NCI-H345 (cell line): ENCODE data around the gene PIAS3.
"Not testable (repeated sequence)": the region's sequence is repeated elsewhere in the genome, so short reads cannot be mapped to it uniquely, and the experiment has no call there.

ENCODE experiments used
- DNase-seq: peaks from one replicate; lab custom pipeline; 2025; lab: John Stamatoyannopoulos, UW

PIAS3 gene

GRCh38 chr1:145874646-145875045 is 15.8 kb upstream of the PIAS3 start:
- no peak for DNase-seq

GRCh38 chr1:145871994-145872924 is 13.4 kb upstream of the PIAS3 start:
- DNase-seq: no peak

- no peak for DNase-seq
These were observed 9.4 kb upstream of the PIAS3 start for GRCh38 chr1:145868232-145868631.

GRCh38 chr1:145863282-145864018 is 4.6 kb upstream of the PIAS3 start:
- DNase-seq: no peak

- DNase-seq: peak; percentile 97
These were observed 676 bp upstream of the PIAS3 start for GRCh38 chr1:145859491-145860023.

- DNase-seq: peak; percentile 78
These were observed 512 bp downstream of the PIAS3 start for GRCh38 chr1:145858238-145858900.

- DNase-seq: no peak
These were observed 1.7 kb downstream of the PIAS3 start for GRCh38 chr1:145857170-145857569.

- no peak for DNase-seq
These were observed 3.4 kb downstream of the PIAS3 start for GRCh38 chr1:145855426-145855948.

GRCh38 chr1:145849356-145850160 is 9.3 kb downstream of the PIAS3 start:
- DNase-seq: no peak

- no peak for DNase-seq
These were observed 11.1 kb downstream of the PIAS3 start for GRCh38 chr1:145847827-145848226.

GRCh38 chr1:145846201-145846612 is 12.7 kb downstream of the PIAS3 start:
- peak; percentile 53 for DNase-seq

GRCh38 chr1:145845514-145846161 is 13.2 kb downstream of the PIAS3 start, which contains the start of gene NUDT17:
Gene NUDT17 (plus strand): TSS chr1:145845630. CDS start chr1:145845641, 11 bp downstream.
- DNase-seq: peak; percentile 91

- no peak for DNase-seq
These were observed 13.8 kb downstream of the PIAS3 start for GRCh38 chr1:145845144-145845513.

GRCh38 chr1:145843031-145843430 is 15.8 kb downstream of the PIAS3 start:
- no peak for DNase-seq

- no peak for DNase-seq
These were observed 21.2 kb downstream of the PIAS3 start for GRCh38 chr1:145837656-145838055.

- not testable (repeated sequence) for DNase-seq
These were observed 28.1 kb downstream of the PIAS3 start for GRCh38 chr1:145830810-145831209.

GRCh38 chr1:145828367-145829026 is 30.4 kb downstream of the PIAS3 start:
- DNase-seq: no peak

- DNase-seq: no peak
These were observed 30.9 kb downstream of the PIAS3 start for GRCh38 chr1:145827966-145828365.

GRCh38 chr1:145826030-145826429 is 32.9 kb downstream of the PIAS3 start:
- DNase-seq: no peak

- no peak for DNase-seq
These were observed 34.4 kb downstream of the PIAS3 start for GRCh38 chr1:145824499-145824842.
